ENCODE results near the gene CTSD. TPM values are rescaled to one million over a fixed set of nuclear protein-coding genes. Genes with fewer than 3 reads are reported as not detected.

CTSD gene
- total and polyA plus RNA-seq, 2 experiments from 2014 or later = 67.1 to 251 TPM

DNA sequence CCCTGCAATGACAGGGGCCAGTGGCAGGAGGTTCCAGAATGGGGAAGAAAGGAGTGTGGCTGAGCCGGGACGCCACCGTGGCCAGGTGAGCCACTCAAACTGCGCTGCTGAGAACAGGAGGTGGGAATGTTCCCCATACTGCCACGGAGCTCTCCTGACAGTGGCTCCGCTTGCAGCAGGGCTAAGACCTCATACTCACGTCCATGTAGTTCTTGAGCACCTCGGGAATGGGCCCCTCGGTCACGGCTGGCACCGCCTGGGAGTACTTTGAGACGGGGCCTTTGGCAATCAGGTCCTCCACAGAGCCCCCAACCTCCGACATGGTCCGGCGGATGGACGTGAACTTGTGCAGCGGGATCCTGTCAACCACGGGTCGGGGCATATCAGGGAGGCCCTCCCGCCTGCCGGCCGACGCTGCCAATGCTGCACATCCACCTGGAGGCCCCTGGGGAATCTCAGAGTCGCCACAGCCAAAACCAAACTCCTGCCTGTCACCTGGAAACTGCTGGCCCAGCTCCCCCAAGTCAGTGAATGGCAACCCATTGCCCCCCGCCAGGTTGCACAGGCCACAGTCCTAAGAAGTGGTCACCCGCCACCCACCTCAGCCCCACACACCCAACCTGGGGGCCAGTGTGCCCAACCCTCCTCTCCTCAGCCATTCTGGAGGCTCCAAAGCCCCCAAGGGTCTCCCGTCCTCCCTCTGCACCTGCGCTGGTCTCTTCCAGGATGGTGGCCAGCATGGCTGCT is 2.4 kb downstream of the CTSD start:
- no peaks in the 10 kb centered on the region for H3K36me3 ChIP-seq (ENCODE audit: insufficient read depth)
- no peak overlapping the region for H2AFZ ChIP-seq
- H3F3A ChIP-seq (replicated peaks; ENCODE audit: low read depth) = no peaks in the 10 kb centered on the region
- H3K9me3 Mint-ChIP-seq = no peaks in the 10 kb centered on the region
- H4K20me1 ChIP-seq (replicated peaks; ENCODE audit: insufficient read depth) = no peaks in the 10 kb centered on the region
- TF ChIP-seq JUNB (IDR thresholded peaks at IDR 0.05; ENCODE audit: unreplicated experiment) (no peak), EZH2 (IDR thresholded peaks at IDR 0.05; ENCODE audit: low read depth, unreplicated experiment) (no peak), STAT1 (IDR thresholded peaks at IDR 0.05; ENCODE audit: unreplicated experiment) (no peak), CREB1 (CRISPR knock-in tag; IDR thresholded peaks at IDR 0.05; ENCODE audit: low read depth) (no peak), ZNF331 (CRISPR knock-in tag; IDR thresholded peaks at IDR 0.05; ENCODE audit: low read depth) (no peak), ZNF114 (CRISPR knock-in tag; IDR thresholded peaks at IDR 0.05) (no peak), POLR2AphosphoS5 (IDR thresholded peaks at IDR 0.05; ENCODE audit: low read depth) (no peak), NANOG (IDR thresholded peaks at IDR 0.05; ENCODE audit: borderline replicate concordance) (no peak), EZH2phosphoT487 (IDR thresholded peaks at IDR 0.05; ENCODE audit: unreplicated experiment) (no peak)
- TF ChIP-seq, protein P1, sequence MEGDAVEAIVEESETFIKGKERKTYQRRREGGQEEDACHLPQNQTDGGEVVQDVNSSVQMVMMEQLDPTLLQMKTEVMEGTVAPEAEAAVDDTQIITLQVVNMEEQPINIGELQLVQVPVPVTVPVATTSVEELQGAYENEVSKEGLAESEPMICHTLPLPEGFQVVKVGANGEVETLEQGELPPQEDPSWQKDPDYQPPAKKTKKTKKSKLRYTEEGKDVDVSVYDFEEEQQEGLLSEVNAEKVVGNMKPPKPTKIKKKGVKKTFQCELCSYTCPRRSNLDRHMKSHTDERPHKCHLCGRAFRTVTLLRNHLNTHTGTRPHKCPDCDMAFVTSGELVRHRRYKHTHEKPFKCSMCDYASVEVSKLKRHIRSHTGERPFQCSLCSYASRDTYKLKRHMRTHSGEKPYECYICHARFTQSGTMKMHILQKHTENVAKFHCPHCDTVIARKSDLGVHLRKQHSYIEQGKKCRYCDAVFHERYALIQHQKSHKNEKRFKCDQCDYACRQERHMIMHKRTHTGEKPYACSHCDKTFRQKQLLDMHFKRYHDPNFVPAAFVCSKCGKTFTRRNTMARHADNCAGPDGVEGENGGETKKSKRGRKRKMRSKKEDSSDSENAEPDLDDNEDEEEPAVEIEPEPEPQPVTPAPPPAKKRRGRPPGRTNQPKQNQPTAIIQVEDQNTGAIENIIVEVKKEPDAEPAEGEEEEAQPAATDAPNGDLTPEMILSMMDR (conservative IDR thresholded peaks at IDR 0.05; ENCODE audit: low read depth in 2 of 2) = no peak
- TF ChIP-seq, protein P2, sequence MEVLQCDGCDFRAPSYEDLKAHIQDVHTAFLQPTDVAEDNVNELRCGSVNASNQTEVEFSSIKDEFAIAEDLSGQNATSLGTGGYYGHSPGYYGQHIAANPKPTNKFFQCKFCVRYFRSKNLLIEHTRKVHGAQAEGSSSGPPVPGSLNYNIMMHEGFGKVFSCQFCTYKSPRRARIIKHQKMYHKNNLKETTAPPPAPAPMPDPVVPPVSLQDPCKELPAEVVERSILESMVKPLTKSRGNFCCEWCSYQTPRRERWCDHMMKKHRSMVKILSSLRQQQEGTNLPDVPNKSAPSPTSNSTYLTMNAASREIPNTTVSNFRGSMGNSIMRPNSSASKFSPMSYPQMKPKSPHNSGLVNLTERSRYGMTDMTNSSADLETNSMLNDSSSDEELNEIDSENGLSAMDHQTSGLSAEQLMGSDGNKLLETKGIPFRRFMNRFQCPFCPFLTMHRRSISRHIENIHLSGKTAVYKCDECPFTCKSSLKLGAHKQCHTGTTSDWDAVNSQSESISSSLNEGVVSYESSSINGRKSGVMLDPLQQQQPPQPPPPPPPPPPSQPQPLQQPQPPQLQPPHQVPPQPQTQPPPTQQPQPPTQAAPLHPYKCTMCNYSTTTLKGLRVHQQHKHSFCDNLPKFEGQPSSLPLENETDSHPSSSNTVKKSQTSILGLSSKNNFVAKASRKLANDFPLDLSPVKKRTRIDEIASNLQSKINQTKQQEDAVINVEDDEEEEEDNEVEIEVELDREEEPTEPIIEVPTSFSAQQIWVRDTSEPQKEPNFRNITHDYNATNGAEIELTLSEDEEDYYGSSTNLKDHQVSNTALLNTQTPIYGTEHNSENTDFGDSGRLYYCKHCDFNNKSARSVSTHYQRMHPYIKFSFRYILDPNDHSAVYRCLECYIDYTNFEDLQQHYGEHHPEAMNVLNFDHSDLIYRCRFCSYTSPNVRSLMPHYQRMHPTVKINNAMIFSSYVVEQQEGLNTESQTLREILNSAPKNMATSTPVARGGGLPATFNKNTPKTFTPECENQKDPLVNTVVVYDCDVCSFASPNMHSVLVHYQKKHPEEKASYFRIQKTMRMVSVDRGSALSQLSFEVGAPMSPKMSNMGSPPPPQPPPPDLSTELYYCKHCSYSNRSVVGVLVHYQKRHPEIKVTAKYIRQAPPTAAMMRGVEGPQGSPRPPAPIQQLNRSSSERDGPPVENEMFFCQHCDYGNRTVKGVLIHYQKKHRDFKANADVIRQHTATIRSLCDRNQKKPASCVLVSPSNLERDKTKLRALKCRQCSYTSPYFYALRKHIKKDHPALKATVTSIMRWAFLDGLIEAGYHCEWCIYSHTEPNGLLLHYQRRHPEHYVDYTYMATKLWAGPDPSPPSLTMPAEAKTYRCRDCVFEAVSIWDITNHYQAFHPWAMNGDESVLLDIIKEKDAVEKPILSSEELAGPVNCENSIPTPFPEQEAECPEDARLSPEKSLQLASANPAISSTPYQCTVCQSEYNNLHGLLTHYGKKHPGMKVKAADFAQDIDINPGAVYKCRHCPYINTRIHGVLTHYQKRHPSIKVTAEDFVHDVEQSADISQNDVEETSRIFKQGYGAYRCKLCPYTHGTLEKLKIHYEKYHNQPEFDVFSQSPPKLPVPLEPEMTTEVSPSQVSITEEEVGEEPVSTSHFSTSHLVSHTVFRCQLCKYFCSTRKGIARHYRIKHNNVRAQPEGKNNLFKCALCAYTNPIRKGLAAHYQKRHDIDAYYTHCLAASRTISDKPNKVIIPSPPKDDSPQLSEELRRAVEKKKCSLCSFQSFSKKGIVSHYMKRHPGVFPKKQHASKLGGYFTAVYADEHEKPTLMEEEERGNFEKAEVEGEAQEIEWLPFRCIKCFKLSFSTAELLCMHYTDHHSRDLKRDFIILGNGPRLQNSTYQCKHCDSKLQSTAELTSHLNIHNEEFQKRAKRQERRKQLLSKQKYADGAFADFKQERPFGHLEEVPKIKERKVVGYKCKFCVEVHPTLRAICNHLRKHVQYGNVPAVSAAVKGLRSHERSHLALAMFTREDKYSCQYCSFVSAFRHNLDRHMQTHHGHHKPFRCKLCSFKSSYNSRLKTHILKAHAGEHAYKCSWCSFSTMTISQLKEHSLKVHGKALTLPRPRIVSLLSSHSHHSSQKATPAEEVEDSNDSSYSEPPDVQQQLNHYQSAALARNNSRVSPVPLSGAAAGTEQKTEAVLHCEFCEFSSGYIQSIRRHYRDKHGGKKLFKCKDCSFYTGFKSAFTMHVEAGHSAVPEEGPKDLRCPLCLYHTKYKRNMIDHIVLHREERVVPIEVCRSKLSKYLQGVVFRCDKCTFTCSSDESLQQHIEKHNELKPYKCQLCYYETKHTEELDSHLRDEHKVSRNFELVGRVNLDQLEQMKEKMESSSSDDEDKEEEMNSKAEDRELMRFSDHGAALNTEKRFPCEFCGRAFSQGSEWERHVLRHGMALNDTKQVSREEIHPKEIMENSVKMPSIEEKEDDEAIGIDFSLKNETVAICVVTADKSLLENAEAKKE (CRISPR knock-in tag; IDR thresholded peaks at IDR 0.05) = no peak
- TF ChIP-seq, protein P3, sequence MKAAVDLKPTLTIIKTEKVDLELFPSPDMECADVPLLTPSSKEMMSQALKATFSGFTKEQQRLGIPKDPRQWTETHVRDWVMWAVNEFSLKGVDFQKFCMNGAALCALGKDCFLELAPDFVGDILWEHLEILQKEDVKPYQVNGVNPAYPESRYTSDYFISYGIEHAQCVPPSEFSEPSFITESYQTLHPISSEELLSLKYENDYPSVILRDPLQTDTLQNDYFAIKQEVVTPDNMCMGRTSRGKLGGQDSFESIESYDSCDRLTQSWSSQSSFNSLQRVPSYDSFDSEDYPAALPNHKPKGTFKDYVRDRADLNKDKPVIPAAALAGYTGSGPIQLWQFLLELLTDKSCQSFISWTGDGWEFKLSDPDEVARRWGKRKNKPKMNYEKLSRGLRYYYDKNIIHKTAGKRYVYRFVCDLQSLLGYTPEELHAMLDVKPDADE (IDR thresholded peaks at IDR 0.05) = no peak
- TF ChIP-seq, protein P4, sequence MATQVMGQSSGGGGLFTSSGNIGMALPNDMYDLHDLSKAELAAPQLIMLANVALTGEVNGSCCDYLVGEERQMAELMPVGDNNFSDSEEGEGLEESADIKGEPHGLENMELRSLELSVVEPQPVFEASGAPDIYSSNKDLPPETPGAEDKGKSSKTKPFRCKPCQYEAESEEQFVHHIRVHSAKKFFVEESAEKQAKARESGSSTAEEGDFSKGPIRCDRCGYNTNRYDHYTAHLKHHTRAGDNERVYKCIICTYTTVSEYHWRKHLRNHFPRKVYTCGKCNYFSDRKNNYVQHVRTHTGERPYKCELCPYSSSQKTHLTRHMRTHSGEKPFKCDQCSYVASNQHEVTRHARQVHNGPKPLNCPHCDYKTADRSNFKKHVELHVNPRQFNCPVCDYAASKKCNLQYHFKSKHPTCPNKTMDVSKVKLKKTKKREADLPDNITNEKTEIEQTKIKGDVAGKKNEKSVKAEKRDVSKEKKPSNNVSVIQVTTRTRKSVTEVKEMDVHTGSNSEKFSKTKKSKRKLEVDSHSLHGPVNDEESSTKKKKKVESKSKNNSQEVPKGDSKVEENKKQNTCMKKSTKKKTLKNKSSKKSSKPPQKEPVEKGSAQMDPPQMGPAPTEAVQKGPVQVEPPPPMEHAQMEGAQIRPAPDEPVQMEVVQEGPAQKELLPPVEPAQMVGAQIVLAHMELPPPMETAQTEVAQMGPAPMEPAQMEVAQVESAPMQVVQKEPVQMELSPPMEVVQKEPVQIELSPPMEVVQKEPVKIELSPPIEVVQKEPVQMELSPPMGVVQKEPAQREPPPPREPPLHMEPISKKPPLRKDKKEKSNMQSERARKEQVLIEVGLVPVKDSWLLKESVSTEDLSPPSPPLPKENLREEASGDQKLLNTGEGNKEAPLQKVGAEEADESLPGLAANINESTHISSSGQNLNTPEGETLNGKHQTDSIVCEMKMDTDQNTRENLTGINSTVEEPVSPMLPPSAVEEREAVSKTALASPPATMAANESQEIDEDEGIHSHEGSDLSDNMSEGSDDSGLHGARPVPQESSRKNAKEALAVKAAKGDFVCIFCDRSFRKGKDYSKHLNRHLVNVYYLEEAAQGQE (IDR thresholded peaks at IDR 0.05; ENCODE audit: unreplicated experiment) = no peak
- peaks cover 5% of the 10 kb centered on the region for H3K79me2 ChIP-seq (replicated peaks; ENCODE audit: insufficient read depth)
- H3K27ac ChIP-seq (ENCODE audit: low read depth) = no peak overlapping the region
- no peak for DNase-seq (ENCODE audit: low spot score)
- H3K4me3 Mint-ChIP-seq = no peak overlapping the region
- no peaks in the 10 kb centered on the region; the same call in 1 of the 2 replicates for H3K4me1 ChIP-seq (ENCODE audit: insufficient read depth)
- H3K4me1 Mint-ChIP-seq = no peaks in the 10 kb centered on the region; the same call in 1 of the 3 replicates
- H3K27me3 ChIP-seq (ENCODE audit: insufficient read depth) = no peaks in the 10 kb centered on the region
- no peak for ATAC-seq
- H3K36me3 Mint-ChIP-seq (ENCODE audit: low read depth) = no peaks in the 10 kb centered on the region
- H3K27ac Mint-ChIP-seq = no peak overlapping the region
- no peak overlapping the region for H3K4me2 ChIP-seq
- H3K9me2 ChIP-seq (ENCODE audit: insufficient read depth) = no peaks in the 10 kb centered on the region
- H3K27me3 Mint-ChIP-seq (ENCODE audit: insufficient read depth, low read depth, poor library complexity) = peaks cover 7% of the 10 kb centered on the region
- no peak overlapping the region for H3K4me3 ChIP-seq

Data from GM23338 (cell line).